ENCODE results near the gene FCRL6.
A peak's percentile ranks its signal among the peaks of the same experiment; 100 is the strongest.

FCRL6 gene

DNA sequence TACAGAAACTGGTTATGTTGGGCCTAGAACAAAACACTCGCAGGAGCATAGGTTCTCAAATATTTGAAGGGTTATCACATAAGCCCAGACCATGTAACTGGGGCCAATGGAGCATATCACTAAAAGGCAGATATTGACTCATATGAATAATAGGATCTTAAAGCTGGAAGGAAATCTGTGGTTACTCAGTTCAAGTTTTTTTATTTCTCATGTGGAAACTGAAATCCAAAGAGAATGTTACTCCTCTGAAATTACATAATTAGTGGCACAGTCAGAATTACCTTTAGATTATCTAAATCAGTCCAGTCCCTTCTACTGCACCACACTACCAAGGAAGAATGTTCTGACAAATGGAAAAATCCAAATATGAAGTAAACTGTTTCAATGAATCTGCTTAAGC lies 36.6 kb downstream of the FCRL6 start:
- no peak for DNase-seq

DNA sequence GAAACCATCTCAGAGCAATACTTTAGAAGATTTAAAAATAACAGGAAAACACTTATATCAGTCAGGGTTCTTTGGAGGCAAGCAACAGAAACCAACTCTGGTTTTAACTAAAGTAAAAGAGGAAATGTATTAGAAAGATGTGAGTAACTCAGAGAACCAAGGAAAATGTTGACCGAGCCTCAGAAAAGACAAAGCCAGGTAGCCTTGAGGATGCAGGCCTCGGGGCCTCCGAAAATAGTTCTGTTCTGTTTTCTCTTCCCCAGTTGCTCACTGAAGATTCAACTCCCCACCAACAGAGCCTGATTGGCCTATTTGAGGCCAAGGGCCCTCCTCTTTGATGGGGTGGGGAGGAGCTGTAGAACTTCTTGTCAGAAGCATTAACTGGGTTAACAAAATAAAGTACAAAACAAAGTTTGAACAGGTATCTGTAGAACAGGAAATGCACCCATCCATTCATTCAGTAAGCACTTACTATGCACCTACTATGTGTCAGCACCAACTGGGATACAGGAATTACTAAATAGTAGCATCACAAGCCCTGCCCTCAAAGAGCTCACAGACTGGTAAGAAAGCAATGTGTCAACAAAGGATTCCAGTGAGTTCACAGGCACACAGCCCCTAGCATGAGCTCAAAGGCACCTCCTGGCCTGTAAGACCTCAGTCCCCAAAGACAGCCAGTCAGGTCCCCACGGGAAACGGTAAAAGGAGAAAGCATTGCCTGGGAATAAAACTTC lies 37.1 kb downstream of the FCRL6 start:
- DNase-seq, result no peak

DNA sequence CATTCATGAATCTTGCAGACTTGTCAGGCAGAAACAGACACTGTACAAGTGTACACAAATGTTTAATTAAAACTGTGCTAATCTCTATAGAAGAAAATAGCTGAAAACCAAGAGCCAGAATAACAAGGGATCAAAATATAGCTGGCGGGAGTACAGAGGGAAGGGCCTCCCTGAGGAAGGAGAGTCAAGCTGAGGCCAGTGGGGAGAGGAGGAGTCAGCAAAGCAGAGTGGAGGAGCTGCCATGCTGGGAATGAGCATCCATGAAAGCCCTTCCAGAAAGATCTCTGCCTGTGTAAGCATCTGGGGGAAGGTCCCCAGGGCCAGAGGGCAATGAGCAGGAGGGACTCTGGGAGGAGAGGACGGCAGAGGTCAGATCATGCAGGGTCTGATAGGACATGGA lies 39.6 kb downstream of the FCRL6 start:
- no peak for DNase-seq

DNA sequence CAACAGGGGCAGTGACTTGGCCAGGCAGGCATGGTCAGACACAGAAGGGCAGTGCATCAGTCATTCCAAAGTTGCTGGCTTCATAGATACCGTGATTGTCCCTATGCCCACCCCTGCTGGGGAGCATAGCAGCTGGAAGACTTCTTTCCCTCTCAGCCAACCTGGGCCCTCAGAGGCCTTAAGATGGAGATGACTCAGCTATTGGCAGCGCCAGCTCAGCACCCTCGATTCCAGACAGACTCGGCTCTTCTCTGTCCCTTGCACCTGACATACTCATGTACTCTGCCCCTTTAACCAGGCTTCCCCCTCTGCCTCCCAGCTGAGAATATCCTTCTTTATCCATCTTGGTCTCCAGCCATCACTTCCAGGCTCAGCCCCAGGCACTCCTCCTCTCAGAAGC lies 41.3 kb downstream of the FCRL6 start:
- DNase-seq, result no peak

DNA sequence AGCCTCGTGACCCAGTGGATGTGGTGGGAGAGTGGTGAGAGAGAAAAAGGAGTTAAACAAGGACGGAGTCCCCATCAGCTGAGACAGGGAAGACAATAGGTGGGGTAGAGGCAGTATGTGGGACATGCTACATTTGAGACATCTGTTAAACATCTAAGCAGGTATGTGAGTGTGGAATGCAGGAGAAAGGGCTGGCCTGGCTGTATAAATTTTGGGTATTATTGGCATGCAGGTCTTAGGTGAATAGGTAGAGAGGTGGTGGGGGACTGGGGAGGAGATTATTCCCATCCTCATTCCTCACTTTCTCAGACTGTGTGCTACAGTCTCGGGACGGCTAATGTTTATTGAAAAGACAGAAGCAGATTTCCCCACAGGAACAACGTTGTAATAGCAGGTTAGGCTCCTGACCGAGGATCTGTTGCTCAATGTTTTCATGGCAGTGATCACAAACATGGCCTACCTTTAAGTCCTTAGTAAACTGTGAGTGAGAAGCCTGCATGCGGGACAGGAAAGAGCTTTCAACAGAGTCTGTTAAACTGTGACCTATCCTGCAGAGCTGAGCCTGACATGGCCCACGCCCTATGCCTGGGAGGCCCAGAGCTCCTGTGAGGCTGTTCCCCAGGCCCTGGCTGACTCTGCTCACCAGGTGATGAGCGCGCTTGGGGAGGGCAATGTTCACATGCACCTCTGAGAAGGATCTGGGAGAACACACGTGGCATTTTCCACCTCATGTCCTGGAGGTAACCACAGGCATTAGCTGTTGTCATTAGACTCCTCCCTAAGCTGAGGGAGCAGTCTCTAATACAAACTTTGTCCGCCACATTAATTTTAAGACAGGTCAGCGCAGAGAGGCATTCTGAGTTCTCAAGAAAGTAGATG lies 43.8 kb downstream of the FCRL6 start:
- no peak for DNase-seq

DNA sequence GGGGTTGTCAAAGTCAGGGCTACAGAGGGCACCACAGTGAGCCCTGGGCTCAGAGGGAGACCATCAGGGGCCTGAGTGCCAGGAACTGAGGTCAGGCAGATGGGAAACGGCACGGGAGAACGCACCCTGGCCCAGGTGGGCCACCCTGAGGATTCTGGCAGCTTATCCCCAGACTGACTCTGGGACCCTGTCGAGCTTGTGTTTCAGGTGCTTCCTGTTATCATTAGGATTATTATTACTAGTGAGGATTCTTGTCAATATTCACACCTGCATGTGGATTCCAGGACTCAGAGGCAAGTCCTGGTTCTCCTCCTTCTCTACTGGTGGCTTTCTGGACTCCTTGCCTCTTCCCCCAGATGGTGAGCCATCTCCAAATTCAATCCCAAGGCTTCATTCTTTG lies 45.1 kb downstream of the FCRL6 start:
- DNase-seq, result no peak

DNA sequence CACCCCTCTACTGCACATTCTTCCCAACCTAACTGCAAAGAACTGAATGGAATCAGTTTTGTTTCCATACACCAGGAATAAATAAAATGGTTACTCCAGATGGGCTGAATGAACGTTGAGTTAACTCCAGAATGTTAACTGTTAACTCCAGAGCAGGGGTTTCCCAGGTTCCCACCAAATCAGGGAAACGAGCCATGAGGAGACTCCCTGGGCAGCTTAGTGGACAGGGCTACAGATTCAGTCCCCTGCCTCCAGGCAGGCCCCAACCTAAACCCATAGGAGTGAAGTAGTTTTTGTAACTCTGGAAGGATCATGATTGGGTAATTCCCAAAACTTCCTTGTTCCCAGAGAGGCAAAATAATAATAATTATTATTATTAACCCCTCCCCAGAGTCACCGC lies 46.2 kb downstream of the FCRL6 start:
- DNase-seq, result no peak

DNA sequence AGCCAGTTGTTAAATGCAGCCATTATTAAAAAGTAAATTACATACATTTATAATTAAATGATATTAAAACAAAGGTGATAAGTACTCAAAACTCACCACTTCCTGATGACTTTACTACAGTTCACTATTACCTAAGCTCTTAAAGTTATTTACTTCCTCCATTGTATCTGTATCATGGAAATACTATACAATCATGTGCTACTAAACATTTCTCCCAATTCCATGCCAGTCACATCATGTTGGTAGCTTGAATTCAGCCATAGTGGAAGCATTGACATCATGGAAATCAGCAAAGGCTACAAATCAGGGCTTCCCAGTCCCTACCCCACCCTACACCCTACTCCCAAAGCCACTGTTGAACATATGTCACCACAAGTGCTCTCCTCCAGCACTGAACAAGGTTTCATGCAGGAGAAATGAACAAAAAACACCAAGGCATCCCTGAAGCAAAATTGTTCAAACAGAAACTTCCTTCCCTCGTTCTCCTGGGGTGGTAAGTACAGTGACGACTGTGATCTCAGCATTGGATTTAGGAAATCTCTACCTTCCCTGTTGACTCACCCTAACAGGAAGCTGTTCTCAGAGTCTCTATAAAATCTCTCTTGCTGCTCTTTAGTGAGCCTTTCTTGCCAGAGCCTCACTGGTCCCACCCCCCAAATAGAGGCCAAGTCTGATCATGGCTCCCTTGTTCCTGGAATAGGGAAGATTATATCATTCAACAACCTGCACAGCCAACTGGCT lies 47.6 kb downstream of the FCRL6 start:
- no peak for DNase-seq

DNA sequence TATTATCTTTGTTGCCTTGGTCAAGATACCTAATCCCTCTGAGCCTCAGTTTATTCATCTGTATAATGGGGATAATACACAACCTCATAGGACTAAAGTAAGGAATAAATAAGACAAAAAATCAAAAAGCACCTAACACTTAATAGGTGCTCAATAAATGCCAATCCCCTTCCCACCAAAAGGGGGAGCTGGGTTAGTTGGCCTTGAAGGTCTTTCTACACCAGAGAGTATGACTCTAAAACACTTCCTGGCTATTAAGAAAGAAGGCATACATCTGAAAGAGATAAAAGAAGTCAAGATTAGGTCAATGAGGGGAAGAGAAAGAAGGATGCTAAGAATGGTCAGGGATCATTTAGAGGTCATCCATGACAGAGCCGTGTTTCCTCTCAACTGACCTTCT lies 49.2 kb downstream of the FCRL6 start:
- DNase-seq, result no peak

DNA sequence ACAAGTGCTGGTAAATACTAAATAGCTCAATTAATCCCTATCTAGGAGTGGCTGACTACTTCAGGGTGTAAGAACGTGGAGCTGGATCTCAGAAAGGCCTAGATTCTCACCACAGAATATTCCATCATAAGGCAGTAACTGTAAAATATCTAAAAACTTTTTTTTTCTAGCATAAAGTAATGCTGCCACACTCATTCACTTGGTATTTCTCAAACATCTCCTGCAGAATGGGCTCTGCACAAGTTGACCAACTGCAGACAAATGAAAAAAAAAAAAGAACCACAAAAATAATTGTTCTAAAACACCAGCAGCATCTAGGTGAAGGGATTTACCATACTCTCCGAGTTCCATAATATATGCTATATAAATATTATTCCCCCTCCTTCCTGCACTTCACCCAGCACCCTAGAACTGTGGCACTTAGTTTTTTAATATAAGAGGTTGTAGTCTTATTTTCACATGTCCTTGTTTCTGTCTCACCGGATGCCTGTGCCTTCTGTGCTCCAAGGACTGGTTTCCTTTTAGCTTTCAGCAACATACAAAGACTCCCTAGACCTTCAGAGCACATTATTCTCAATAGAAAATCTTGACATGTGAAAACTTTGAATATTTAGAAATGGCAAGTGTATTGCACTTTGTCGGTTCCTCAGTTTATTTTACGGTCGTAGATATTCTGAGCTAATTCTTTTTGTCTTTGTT lies 51.4 kb downstream of the FCRL6 start:
- DNase-seq, result no peak

DNA sequence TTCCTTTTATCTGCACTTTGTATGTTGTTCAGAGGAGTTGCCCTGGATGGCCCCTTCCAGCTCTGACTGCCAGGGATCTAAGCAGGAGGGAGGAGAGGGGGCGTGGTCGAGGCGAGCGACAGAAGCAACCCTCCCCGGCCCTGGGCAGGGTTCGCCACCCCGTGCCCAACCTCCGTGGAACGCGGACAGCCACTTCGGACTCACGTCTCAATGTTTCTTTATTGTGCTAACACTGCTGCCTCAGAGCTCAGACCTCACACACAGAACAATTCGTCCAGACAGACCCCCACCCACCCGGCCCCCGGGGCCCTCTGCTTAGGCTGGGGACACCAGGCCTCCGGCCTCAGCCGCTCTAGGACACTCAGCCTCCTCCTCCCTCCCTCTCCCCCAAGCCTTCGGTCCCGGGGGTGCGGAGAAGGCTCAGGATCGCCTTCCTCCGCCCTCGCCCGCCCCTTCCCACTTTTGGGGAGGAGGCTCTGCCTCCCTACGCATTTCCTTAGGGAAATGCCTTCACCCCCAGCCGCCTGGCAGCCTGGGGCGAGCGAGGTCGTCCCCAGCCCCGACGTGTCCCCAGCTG lies 52.0 kb downstream of the FCRL6 start:
- DNase-seq, result peak in 1 of 2 experiments; percentile 27

DNA sequence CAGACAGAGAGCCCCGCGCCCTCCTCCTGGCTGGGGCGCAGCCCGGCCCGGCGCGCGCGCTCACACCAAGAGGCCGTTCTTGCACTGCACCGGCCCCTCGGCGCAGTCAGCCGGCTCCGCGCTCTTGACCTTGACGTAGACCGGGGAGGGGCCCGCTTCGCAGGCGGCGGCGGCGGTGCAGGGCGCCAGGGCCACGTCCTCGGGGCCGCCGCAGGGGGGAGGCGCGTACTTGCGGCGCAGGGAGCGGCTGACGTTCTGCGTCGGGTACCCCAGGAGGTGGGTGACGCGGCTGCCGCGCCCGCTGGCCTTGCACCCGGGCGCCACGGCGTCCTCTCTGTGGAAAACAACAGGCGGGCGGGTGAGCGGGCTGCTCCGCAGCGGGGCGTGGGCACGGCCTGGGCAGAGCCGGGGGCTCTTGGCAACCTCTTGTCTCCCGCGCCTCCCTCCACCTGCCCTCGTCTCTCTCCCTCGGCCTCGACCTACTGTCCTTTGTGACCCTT lies 52.6 kb downstream of the FCRL6 start:
- peak; percentile 65 to 71 for DNase-seq

DNA sequence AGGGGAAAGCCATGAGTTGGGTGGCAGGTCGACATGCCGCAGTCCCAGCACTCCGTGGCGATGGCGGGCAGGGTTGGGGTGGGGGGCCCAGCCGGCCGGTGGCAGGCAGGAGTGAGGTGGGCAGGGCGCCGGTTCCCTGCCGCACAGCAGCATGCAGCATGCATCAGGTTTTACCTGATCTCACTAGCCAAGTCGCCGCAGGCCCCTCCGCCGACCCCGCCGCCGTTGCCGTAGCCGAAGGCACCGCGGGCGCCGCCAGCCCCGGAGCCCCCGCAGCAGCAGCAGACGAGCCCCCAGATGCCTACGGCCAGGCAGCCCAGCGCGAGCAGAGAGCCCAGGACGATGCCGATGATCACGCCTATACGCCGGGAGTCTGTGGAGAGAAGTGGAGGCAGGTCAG lies 53.5 kb downstream of the FCRL6 start:
- no peak for DNase-seq

DNA sequence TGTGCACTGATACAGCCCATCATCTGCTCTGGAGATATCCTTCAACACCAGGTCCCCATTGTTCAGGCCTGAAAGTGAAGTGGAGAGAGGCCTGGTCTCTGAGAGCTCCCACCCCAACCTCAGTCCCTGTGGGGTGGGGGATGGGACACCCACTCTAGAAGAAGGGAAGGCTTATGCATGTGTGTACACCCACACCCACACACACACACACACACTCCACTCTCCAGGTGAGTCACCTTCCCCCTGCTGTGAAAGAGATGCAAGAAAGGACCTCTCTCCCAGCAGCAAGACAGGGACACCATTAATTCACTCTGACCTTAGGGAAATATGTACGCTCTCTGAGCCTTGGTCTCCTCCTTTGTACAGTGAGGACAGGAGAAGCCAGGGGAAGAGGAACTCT lies 54.4 kb downstream of the FCRL6 start:
- peak in 1 of 2 experiments; percentile 32 for DNase-seq

DNA sequence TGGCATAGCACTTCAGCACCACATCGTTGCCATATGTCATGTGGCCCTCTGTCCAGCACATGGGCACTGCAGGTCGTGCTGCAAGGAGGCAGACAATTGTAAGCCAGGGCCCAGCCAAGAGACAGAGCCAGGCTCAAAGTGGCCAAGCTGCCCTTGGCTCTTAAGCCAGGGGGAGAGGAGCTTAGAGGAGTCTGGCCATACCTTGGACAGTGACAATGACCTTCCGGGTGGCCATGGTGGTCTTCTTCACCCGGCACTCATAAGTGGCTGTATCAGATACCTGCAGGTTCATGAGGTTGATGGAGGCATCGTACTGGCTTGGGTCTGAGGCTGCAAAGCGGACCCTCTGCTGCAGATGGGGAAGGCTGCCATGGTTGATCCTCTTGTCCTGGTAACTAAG lies 55.7 kb downstream of the FCRL6 start:
- no peak for DNase-seq

DNA sequence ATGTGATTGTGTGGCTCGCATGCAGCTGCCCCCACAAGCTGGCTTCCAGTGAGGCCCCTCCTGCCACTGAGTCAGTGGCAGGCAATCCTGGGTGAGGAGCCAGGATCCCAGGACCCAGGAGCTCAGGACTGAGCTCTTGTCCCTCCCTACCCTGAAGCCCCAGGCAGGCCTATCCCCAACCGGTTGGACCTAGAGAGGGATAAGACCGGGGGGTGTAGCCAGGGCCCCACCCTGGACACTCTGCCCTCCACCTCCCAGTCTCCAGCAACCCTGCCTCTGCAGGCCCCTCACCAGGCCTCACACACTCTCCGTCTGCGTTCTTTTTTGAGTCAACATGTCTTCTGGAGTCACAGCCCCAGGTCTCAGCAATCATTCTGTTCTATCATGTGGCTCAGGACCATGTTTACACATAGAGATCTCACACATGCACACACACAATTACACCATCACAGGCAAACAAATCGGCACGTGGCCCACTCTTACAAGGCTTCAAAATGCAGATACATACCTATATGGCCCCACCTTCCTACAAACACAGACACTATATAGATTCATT lies 57.7 kb downstream of the FCRL6 start:
- no peak for DNase-seq

DNA sequence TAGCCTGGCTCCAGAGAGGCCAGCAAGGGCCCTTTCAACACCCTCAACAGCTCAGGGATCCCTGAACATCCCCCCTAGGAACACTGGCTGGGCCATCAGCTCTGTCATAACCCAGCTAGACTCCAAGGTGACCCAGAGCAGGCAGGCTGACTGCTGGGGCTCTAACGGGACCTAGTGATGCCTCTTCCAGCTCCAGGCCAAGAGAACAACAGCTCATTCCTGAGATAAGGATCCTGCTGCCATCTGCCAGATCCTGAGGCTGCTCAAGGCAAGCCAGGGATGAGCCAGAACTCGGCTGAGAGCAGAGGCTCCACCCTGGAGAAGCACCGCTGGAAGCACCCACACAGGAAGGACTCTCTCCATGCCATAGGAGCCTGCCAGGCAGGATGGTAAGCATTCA lies 58.3 kb downstream of the FCRL6 start:
- DNase-seq, result no peak

DNA sequence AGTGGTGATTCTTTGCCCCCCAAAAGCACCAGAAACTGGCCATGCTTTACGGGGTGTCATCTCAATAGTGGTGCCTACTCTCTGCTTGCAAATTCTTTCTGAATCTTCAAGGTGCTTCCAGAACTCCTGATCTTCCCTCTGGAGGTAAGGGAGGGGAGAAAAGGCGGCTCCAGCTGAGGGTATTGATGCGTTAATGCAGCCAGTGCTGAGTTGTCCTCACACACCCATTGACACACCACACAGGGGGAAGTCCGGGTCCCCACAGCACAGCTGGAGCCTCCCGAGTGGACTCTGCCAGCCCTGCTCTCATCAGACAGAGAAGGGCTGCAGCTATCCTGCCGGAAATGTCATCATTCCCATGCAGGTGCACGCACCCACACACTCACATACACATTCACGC lies 59.1 kb downstream of the FCRL6 start:
- no peak for DNase-seq

DNA sequence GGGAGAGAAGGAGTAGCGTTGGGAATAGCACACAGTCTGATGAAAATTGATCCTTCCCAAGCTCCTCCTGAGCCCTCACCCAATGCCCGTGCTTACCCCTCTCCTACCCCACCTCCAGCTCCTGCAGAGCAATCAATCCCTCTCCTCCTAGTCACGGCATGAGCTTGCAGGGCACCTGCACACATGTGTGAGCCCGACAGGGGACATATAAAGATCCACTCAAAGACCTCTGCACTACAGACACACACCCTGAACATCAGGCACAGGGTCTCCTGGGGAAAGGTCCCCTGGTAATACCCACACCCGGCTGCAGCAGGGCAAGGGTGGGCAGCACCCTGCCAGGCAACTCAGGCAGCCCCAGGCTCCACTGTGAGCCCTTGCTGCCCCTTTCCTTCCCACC lies 59.9 kb downstream of the FCRL6 start:
- DNase-seq, result no peak

DNA sequence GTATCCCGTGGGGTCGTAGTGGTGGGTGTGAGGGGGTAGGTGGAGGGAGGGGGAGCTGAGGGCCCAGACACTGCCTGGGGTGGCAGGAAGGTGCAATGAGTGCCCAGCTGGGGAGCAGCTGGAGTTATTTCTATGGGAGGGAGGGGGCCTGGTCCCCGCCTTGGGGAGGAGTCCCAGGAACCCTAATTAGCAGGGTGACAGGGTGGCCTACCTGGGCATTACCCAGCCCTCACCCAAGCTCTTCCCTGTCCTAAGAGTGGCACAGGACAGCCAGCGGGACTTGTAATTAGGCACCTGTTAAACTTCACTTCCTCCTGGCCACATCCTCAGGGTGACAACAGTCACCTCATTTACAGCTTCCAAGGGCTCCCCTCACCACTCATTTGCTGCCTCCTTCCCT lies 60.4 kb downstream of the FCRL6 start, which contains the start of gene VSIG8:
Gene VSIG8, minus strand, starts transcription at position 101 of the 400 bp plus-strand sequence. CDS start 136 bp downstream, outside the sequence.
- no peak for DNase-seq

DNA sequence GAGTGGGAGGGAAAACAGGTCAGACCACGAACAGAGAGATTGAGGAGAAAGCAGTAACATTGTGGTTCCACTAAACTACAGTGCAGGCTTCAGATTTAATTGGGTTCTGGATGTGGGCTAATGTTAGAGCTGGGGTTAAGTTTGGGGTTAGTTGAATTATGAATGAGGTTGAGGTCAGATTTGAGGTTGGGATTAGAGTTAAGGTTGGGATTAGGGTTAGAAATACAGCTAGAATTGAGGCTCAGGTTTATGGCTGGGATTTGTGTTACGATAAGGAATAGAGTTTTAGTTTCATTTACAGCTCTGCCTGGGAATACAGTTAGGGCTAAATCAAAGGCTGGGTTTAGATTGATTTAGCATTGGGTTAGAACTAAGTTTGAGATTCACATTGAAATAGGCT lies 62.1 kb downstream of the FCRL6 start:
- DNase-seq, result no peak
